Endometrial microvascular endothelial cells (primary cell): Measurements from ENCODE around the gene GPR141. TPM values are rescaled to one million over a fixed set of nuclear protein-coding genes. Genes with fewer than 3 reads are reported as not detected.

Source experiments
- in situ Hi-C: cut with HindIII; loops from 2 replicates; pipeline ENCODE4 v1.10.0; 2017; ENCODE audit warnings: low sequenced_read_pairs, low pct_unique_long_range_greater_than_20kb; ENCODE audit errors: inconsistent ontology term
- total RNA-seq: library from RNA; depleted of rRNA; stranded (reverse); fragments of >200 nt; gene quantifications from one replicate; pipeline ENCODE4 v1.2.3, GENCODE V29; 2015; ENCODE audit errors: inconsistent ontology term

Gene GPR141
- total RNA-seq, 1 donor from 2014 or later = not detected

DNA sequence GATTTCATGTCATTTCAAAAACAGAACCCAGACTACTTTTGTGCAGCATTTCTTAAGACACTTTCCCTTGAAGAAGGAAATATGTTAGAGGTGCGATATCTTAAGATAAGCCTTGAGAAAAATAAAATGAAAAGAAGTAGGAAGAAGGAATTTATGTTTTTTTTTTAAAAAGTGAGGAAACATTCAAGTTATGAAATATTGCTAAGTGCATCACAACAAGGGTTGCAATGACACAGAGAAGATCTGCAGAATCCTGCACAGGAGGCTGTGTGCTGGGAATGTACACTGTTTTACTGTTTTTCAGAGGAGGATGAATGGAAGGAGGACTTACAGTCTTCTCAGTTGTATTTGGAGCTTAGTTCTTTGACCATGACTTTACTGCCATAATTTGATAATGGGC, 85.0 kb downstream of the GPR141 start:
- in situ Hi-C loops = no loop called here

DNA sequence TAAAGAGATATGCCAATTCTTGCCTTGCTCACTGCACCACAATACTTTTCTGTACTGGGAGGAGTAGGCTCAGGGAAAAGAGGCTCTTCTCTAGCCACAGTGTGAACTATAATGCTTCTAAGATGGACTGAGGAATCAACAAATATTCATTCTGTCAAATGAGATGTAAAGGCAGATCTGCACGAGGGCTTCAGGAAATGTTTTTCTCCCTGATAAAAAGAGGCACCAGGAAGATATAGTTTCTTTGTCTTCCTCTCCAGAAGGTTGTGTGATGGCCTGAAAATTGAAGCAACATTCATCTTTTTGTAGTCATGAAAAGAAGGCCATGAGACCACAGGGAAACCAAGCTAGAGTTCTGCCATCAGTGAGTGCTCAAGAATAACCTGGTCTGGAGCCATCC, 85.7 kb downstream of the GPR141 start:
- in situ Hi-C loops = no loop called here

- in situ Hi-C loops = no loop called here
Observed at GRCh38 chr7:37769726-37770125, 86.2 kb downstream of the GPR141 start.

DNA sequence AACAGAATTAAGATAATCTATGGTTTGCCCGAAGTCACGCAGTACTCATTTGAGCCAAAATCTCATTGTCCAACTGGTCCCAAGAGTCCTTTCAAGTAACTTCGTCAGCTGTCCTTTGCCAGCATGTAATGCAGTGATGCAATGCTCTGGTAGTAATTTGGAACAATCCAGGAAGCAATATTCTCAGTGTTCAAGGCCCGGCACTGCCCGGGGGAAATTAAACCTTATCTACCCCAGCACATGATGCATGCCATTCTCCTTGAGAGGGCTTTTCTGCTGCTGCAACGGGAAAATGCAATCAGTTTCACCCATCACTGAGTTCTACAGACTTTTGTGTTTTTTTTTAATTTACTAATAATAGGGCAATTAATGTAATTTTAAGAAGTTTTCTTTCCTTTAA, 87.3 kb downstream of the GPR141 start:
- in situ Hi-C loops = no loop called here

- in situ Hi-C loops = no loop called here
Observed at GRCh38 chr7:37771342-37771741, 87.8 kb downstream of the GPR141 start.

GRCh38 chr7:37771801-37772200, 88.2 kb downstream of the GPR141 start:
- in situ Hi-C loops = no loop called here

DNA sequence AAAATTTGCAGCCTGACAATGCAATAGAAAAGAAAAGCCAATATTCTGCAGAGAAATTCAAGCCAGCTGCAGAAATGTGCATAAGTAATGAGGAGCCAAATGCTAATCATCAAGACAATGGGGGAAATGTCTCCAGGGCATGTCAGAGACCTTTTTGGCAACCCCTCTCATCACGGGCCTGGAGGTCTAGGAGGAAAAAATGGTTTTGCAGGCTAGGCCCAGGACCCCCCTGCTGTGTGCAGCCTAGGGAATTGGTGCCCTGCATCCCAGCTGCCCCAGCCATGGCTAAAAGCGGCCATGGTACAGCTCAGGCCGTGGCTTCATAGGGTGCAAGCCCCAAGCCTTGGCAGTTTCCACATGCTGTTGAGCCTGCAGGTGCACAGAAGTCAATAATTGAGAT, 92.4 kb downstream of the GPR141 start:
- in situ Hi-C loops = no loop called here

DNA sequence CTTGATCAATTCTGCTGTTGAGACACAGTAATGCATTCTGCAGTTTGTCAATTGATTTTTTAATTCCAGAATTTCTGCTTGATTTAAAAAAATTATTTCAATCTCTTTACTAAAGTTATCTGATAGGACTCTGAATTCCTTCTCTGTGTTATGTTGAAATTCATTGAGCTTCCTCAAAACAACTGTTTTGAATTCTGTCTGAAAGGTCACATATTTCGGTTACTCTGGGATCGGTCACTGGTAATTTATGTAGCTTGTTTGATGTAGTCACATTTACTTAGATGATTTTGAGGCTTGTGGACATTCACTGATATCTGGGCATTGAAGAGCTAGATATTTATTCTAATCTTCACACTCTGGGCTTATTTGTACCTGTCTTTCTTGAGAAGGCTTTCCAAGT, 97.6 kb downstream of the GPR141 start:
- in situ Hi-C loops = no loop called here

DNA sequence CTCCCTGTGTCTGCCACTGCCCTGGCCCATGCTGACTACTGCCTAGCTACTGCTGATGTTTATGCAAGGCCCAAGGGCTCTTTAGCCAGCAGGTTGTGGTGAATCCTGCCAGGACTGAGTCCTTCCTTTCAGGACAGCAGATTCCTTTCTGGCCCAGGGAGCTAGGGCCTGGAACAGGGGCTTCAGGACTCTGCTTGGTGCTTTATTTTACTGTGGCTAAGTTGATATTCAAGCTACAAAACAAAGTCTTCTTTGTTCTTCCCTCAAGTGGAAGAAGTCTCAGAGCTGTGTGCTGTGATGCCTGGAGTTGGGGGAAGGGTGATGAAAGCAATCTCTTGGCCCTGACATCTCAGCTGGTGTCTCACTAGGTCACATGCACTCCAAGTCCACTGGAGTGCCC, 98.6 kb downstream of the GPR141 start:
- in situ Hi-C loops = no loop called here

DNA sequence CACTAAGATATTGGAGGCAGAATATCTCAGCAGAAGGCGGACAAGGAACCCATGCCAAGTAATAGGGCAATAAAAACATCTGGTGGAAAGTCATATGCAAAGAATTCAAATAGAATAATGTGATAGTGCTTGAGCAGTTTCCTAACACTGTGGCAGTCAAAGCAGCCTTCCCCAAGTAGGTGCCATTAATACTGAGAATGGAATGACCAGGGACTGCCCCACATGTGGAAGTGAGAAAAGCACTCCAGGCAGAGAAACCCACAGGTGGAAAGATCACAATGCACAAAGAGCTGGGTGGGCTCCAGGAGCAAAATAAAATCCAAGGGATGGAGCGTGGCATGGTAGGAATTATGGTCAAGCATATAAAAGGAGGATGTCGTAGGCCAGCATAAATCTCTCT, 100.4 kb downstream of the GPR141 start:
- in situ Hi-C loops = no loop called here

GRCh38 chr7:37786741-37787569, 103.4 kb downstream of the GPR141 start:
- in situ Hi-C loops = no loop called here

Other genes starting within 250 kb of the GPR141 start
- 24.7 TPM for gene ELMO1, start 234.9 kb upstream of the GPR141 start, total RNA-seq
- not detected for gene NME8, start 164.8 kb downstream of the GPR141 start, total RNA-seq
- not detected for gene SFRP4, start 233.1 kb downstream of the GPR141 start, total RNA-seq
- 2.0 TPM for gene EPDR1, start 236.9 kb downstream of the GPR141 start, total RNA-seq